H1 (cell line): ENCODE data around the gene OR2H1. TPM values are rescaled to one million over a fixed set of nuclear protein-coding genes. Genes with fewer than 3 reads are reported as not detected.

Experiments
- CTCF ChIA-PET: fragments of 300-600 bp; sonication (Branson Sonifier 250); formaldehyde crosslinking; loops from one replicate; lab custom pipeline; 2021; ENCODE audit not compliant: partially characterized antibody; lab: Charles Lee
- POLR2A ChIA-PET: fragments of 300-600 bp; sonication (Branson Sonifier 250); formaldehyde crosslinking; loops from one replicate; lab custom pipeline; 2021; ENCODE audit warnings: inconsistent platforms; ENCODE audit not compliant: partially characterized antibody; lab: Charles Lee
- DNase-seq, 2 experiments: peaks; one replicate each; pipeline versions ENCODE4 v3.0.0 to v3.0.0-alpha.2; 2010 to 2022; ENCODE audit warnings: low spot score in 2 of 2, low read depth in 1 of 2, mixed read lengths in 1 of 2
- FAIRE-seq: peaks from 2 replicates; lab custom pipeline; 2011; peaks lifted over from hg19 to GRCh38; lab: Jason Lieb, UNC
- H2AFZ ChIP-seq: 2 replicates; pipeline ENCODE4 v1.8.1; 2012; ENCODE audit warnings: low read length, inconsistent platforms
- H2AK5ac ChIP-seq: 2 replicates; pipeline ENCODE4 v1.6.1; 2013; ENCODE audit warnings: low read depth, low read length
- H2BK120ac ChIP-seq: replicated peaks from 2 replicates; pipeline ENCODE3; 2013; ENCODE audit warnings: low read depth, low read length, inconsistent platforms
- H2BK12ac ChIP-seq: 2 replicates; pipeline ENCODE4 v1.6.1; 2013; ENCODE audit warnings: low read depth, low read length
- H2BK15ac ChIP-seq: 2 replicates; pipeline ENCODE4 v1.6.1; 2013; ENCODE audit warnings: low read length
- H2BK20ac ChIP-seq: 2 replicates; pipeline ENCODE4 v1.6.1; 2013; ENCODE audit warnings: low read length
- H2BK5ac ChIP-seq: 2 replicates; pipeline ENCODE4 v1.6.1; 2013; ENCODE audit warnings: low read depth, low read length
- H3K14ac ChIP-seq: 2 replicates; pipeline ENCODE4 v1.6.1; 2013; ENCODE audit warnings: inconsistent platforms; ENCODE audit not compliant: insufficient read length
- H3K18ac ChIP-seq: 2 replicates; pipeline ENCODE4 v1.6.1; 2013; ENCODE audit warnings: low read length; ENCODE audit errors: extremely low read depth
- H3K23ac ChIP-seq: 2 replicates; pipeline ENCODE4 v1.6.1; 2013; ENCODE audit warnings: inconsistent platforms; ENCODE audit not compliant: insufficient read length
- H3K23me2 ChIP-seq: 2 replicates; pipeline ENCODE4 v1.6.1; 2013; ENCODE audit warnings: low read depth, low read length
- H3K27ac ChIP-seq: 2 replicates; pipeline ENCODE4 v1.6.1; 2011; ENCODE audit warnings: low read depth, low read length, inconsistent platforms
- H3K27me3 ChIP-seq, 4 experiments: replicated peaks in 1 of 4; 1 replicate in 1 of 4; 2 replicates in 3 of 4; pipeline versions ENCODE4 v1.6.1 to v1.8.1; 2011 to 2013; ENCODE audit warnings: low read length in 3 of 4, mild to moderate bottlenecking in 3 of 4, inconsistent platforms in 2 of 4, mixed read lengths in 2 of 4, moderate library complexity in 1 of 4; ENCODE audit not compliant: control insufficient read depth in 3 of 4, insufficient read depth in 3 of 4; ENCODE audit errors: extremely low read depth in 1 of 4
- H3K36me3 ChIP-seq, 4 experiments: 2 replicates each; pipeline versions ENCODE4 v1.6.1 to v1.8.1; 2011 to 2013; ENCODE audit warnings: mild to moderate bottlenecking in 4 of 4, low read length in 3 of 4, moderate library complexity in 2 of 4, control low read depth in 1 of 4, inconsistent platforms in 1 of 4; ENCODE audit not compliant: insufficient read depth in 4 of 4, control insufficient read depth in 2 of 4
- H3K4ac ChIP-seq: replicated peaks from 2 replicates; pipeline ENCODE3; 2013; ENCODE audit warnings: low read length, low read depth, mixed read lengths, inconsistent platforms; ENCODE audit not compliant: insufficient read length
- H3K4me1 ChIP-seq, 4 experiments: replicated peaks in 1 of 4; 1 replicate in 1 of 4; 2 replicates in 3 of 4; pipeline versions ENCODE4 v1.6.1 to v1.8.1; 2011 to 2013; ENCODE audit warnings: low read length in 3 of 4, inconsistent platforms in 2 of 4, mixed read lengths in 1 of 4; ENCODE audit not compliant: insufficient read depth in 4 of 4, control insufficient read depth in 3 of 4
- H3K4me2 ChIP-seq, 2 experiments: 2 replicates each; pipeline versions ENCODE4 v1.6.1 to v1.8.1; 2011 to 2013; ENCODE audit warnings: low read depth in 2 of 2, low read length in 2 of 2, control low read depth in 1 of 2, inconsistent platforms in 1 of 2, mild to moderate bottlenecking in 1 of 2; ENCODE audit not compliant: insufficient read depth in 1 of 2
- H3K4me3 ChIP-seq, 4 experiments: fragments of 200-600, 300-600 bp in 1 of 4; sonication (generic), shearing (Covaris generic), sonication (Bioruptor Twin) in 1 of 4; 2 replicates each; pipeline versions ENCODE4 v1.5.1 to v1.8.1; 2011 to 2016; ENCODE audit warnings: low read length in 4 of 4, low read depth in 3 of 4, control low read depth in 2 of 4, inconsistent platforms in 2 of 4, mild to moderate bottlenecking in 2 of 4, mixed read lengths in 1 of 4, moderate library complexity in 1 of 4; ENCODE audit not compliant: insufficient read depth in 2 of 4; ENCODE audit errors: extremely low read depth in 1 of 4
- H3K56ac ChIP-seq: replicated peaks from 2 replicates; pipeline ENCODE3; 2013; ENCODE audit warnings: low read depth, mild to moderate bottlenecking, mixed read lengths, low read length, inconsistent platforms; ENCODE audit not compliant: insufficient read length
- H3K79me1 ChIP-seq: 2 replicates; pipeline ENCODE4 v1.6.1; 2013; ENCODE audit warnings: low read depth, low read length, control low read depth
- H3K79me2 ChIP-seq, 2 experiments: 2 replicates each; pipeline versions ENCODE4 v1.6.1 to v1.8.1; 2012 to 2013; ENCODE audit warnings: low read length in 2 of 2, mild to moderate bottlenecking in 2 of 2, inconsistent platforms in 1 of 2; ENCODE audit not compliant: insufficient read depth in 2 of 2, control insufficient read depth in 1 of 2
- H3K9ac ChIP-seq, 4 experiments: replicated peaks in 1 of 4; 1 replicate in 1 of 4; 2 replicates in 3 of 4; pipeline versions ENCODE4 v1.6.1 to v1.8.1; 2011 to 2013; ENCODE audit warnings: low read depth in 3 of 4, low read length in 3 of 4, control low read depth in 2 of 4, mild to moderate bottlenecking in 2 of 4, moderate library complexity in 2 of 4, inconsistent platforms in 1 of 4; ENCODE audit errors: extremely low read depth in 1 of 4
- H3K9me3 ChIP-seq, 2 experiments: 2 replicates each; pipeline versions ENCODE4 v1.6.1 to v1.8.1; 2012 to 2013; ENCODE audit warnings: mild to moderate bottlenecking in 2 of 2, moderate library complexity in 2 of 2, control low read depth in 1 of 2, inconsistent platforms in 1 of 2, low read depth in 1 of 2, low read length in 1 of 2, mixed read lengths in 1 of 2; ENCODE audit not compliant: insufficient read depth in 2 of 2
- H4K20me1 ChIP-seq, 2 experiments: replicated peaks in 1 of 2; 2 replicates each; pipeline versions ENCODE3 to v1.8.1; 2011 to 2013; ENCODE audit warnings: inconsistent platforms in 2 of 2, low read length in 2 of 2, mild to moderate bottlenecking in 1 of 2; ENCODE audit not compliant: insufficient read depth in 2 of 2, control insufficient read depth in 1 of 2
- H4K5ac ChIP-seq: 2 replicates; pipeline ENCODE4 v1.6.1; 2013; ENCODE audit warnings: low read length, low read depth, mixed read lengths, inconsistent platforms; ENCODE audit not compliant: insufficient read length
- H4K8ac ChIP-seq: 2 replicates; pipeline ENCODE4 v1.8.0; 2013; ENCODE audit warnings: mild to moderate bottlenecking, moderate library complexity, low read length, inconsistent platforms; ENCODE audit not compliant: insufficient read depth; ENCODE audit errors: extremely low read depth
- H4K91ac ChIP-seq: replicated peaks from 2 replicates; pipeline ENCODE3; 2013; ENCODE audit warnings: low read length, mixed read lengths, inconsistent platforms; ENCODE audit not compliant: insufficient read length
- ATF2 ChIP-seq: IDR thresholded peaks from 2 replicates; pipeline ENCODE4 v1.6.1; 2012; ENCODE audit warnings: low read length, inconsistent platforms
- BRCA1 ChIP-seq: IDR thresholded peaks from 2 replicates; pipeline ENCODE4 v1.6.1; 2012; ENCODE audit warnings: low read depth, low read length, improper control_type of control experiment
- CBX8 ChIP-seq: fragments of 300-800, 300-1000 bp; sonication (generic); IDR thresholded peaks from 2 replicates; pipeline ENCODE4 v1.7.1; 2016; ENCODE audit warnings: low read depth, low read length, borderline replicate concordance
- CHD1 ChIP-seq: IDR thresholded peaks from 2 replicates; pipeline ENCODE4 v1.6.1; 2012; ENCODE audit warnings: low read depth, low read length, improper control_type of control experiment
- FOSL1 ChIP-seq: IDR thresholded peaks from 2 replicates; pipeline ENCODE4 v1.6.1; 2011; ENCODE audit warnings: mild to moderate bottlenecking, low read depth, low read length, moderate library complexity; ENCODE audit not compliant: insufficient read depth
- GABPA ChIP-seq: IDR thresholded peaks from 2 replicates; pipeline ENCODE4 v1.6.1; 2011; ENCODE audit warnings: mild to moderate bottlenecking, low read length, moderate library complexity, borderline replicate concordance; ENCODE audit not compliant: insufficient read depth
- PHF8 ChIP-seq: fragments of 200-600 bp; sonication (generic); conservative IDR thresholded peaks from 2 replicates; pipeline ENCODE4 v1.7.1; 2012; ENCODE audit warnings: low read depth, mild to moderate bottlenecking, inconsistent platforms, low read length, moderate library complexity
- SAP30 ChIP-seq: fragments of 300-600 bp; sonication (generic); IDR thresholded peaks from 2 replicates; pipeline ENCODE4 v1.7.1; 2012; ENCODE audit warnings: low read length, moderate library complexity, mild to moderate bottlenecking, inconsistent platforms; ENCODE audit not compliant: insufficient read depth, insufficient replicate concordance
- SUZ12 ChIP-seq: fragments of 200-600 bp; sonication (generic); IDR thresholded peaks from 2 replicates; pipeline ENCODE4 v1.6.1; 2012; ENCODE audit warnings: mild to moderate bottlenecking, inconsistent platforms, low read length, moderate library complexity, mixed read lengths
- TAF1 ChIP-seq: IDR thresholded peaks from 2 replicates; pipeline ENCODE4 v1.6.1; 2011; ENCODE audit warnings: mild to moderate bottlenecking, low read depth, low read length
- TEAD4 ChIP-seq: IDR thresholded peaks from 2 replicates; pipeline ENCODE4 v1.6.1; 2012; ENCODE audit warnings: low read depth, low read length, inconsistent platforms, mixed read lengths
- WGBS, 2 experiments: shearing (Covaris generic) in 1 of 2; methylation state at CpG; one replicate each; pipeline versions ENCODE4 v1.1.6 to v1.1.7; 2013 to 2015; ENCODE audit warnings: low lambda C conversion rate in 2 of 2, mixed read lengths in 2 of 2, inconsistent platforms in 1 of 2, low coverage in 1 of 2, missing lambda C conversion rate in 1 of 2; ENCODE audit not compliant: insufficient replicate concordance in 2 of 2, insufficient coverage in 1 of 2, insufficient read length in 1 of 2; ENCODE audit errors: extremely low coverage in 1 of 2, missing lambda C conversion rate in 1 of 2; 5-methylcytosine and 5-hydroxymethylcytosine counted together
- polyA plus RNA-seq, 7 experiments: library from polyadenylated mRNA; depleted of rRNA in 3 of 7; stranded (reverse) in 5 of 7; unstranded in 2 of 7; fragments of >200 nt in 5 of 7; fragments of 200-250 nt in 2 of 7; gene quantifications; 1 replicate in 5 of 7; 2 replicates in 1 of 7; 4 replicates in 1 of 7; pipeline versions ENCODE4 v1.2.1 to v1.2.3, GENCODE V29; 2011 to 2013; ENCODE audit warnings: missing spikeins in 2 of 7, mixed read lengths in 2 of 7
- total RNA-seq: library from RNA; stranded (reverse); fragmentation: NEBNext Ultra II Directional; extraction: Animal tissue kit (Norgen Biotek cat#: 25700); gene quantifications from 2 replicates; pipeline ENCODE4 v1.2.1, GENCODE V29; 2021
- TF ChIP-seq, protein P1 (sequence below): IDR thresholded peaks from 2 replicates; pipeline ENCODE4 v1.6.1; 2011; ENCODE audit warnings: low read depth, mild to moderate bottlenecking, low read length; ENCODE audit not compliant: insufficient read depth

The OR2H1 gene
- total and polyA plus RNA-seq, 2 of the 8 experiments (the other 6 are each of a cell fraction or from before 2014, with no cell fraction given) = not detected

- 0 out of 2 replicates have a peak within 1 kb of the TSS, but pooled peaks have one; percentile 21 for H2AFZ ChIP-seq
- no peak within 1 kb of the TSS for H4K91ac ChIP-seq
- H3K4me2 ChIP-seq = no peak within 1 kb of the TSS
- no peak within 1 kb of the TSS for H3K56ac ChIP-seq
- no peak within 1 kb of the TSS for H2BK20ac ChIP-seq
- H4K8ac ChIP-seq = no peak within 1 kb of the TSS
- 85% methylated on average over 2 of the region's 2 CpGs; no CpG with 5 or more reads in 1 of the 2 experiments for WGBS, 2 experiments
- no peak within 1 kb of the TSS for H4K5ac ChIP-seq
- H4K20me1 ChIP-seq = no peaks in the 10 kb centered on the region
- no peaks in the 10 kb centered on the region for H3K4me1 ChIP-seq
- DNase-seq (no peak), FAIRE-seq (no peak)
- H2BK12ac ChIP-seq = peak within 1 kb of the TSS; percentile 62
- H3K36me3 ChIP-seq = no peaks in the 10 kb centered on the region
- CTCF ChIA-PET = interaction anchor here (1.3 kb wide), 1 partner anchor 51 kb away, joined by 3 read pairs; no protein-coding TSS in a partner anchor
- H3K18ac ChIP-seq = no peak within 1 kb of the TSS
- no peak within 1 kb of the TSS for H3K23ac ChIP-seq
- no peak within 1 kb of the TSS for H2BK5ac ChIP-seq
- H3K27ac ChIP-seq = no peak within 1 kb of the TSS
- H3K4me3 ChIP-seq = no peak within 1 kb of the TSS
- H3K79me2 ChIP-seq = no peaks in the 10 kb centered on the region
- no peaks in the 10 kb centered on the region for H3K79me1 ChIP-seq
- no peaks in the 10 kb centered on the region for H3K9me3 ChIP-seq
- POLR2A ChIA-PET = no interaction called here
- no peak within 1 kb of the TSS for H2AK5ac ChIP-seq
- no peak within 1 kb of the TSS for H2BK15ac ChIP-seq
- no peak within 1 kb of the TSS for H3K14ac ChIP-seq
- no peak within 1 kb of the TSS for H3K4ac ChIP-seq
- H2BK120ac ChIP-seq = no peak within 1 kb of the TSS
- H3K9ac ChIP-seq = no peak within 1 kb of the TSS
- no peaks in the 10 kb centered on the region for H3K27me3 ChIP-seq
- no peaks in the 10 kb centered on the region for H3K23me2 ChIP-seq
- TF ChIP-seq GABPA = no peak
- TF ChIP-seq, protein P1, sequence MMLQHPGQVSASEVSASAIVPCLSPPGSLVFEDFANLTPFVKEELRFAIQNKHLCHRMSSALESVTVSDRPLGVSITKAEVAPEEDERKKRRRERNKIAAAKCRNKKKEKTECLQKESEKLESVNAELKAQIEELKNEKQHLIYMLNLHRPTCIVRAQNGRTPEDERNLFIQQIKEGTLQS = no peak
- TF ChIP-seq PHF8 = no peak
- no peak for TF ChIP-seq FOSL1
- no peak for TF ChIP-seq CHD1
- no peak for TF ChIP-seq SUZ12
- no peak for TF ChIP-seq TEAD4
- no peak for TF ChIP-seq CBX8
- TF ChIP-seq TAF1 = no peak
- no peak for TF ChIP-seq BRCA1
- TF ChIP-seq ATF2 = no peak
- no peak for TF ChIP-seq SAP30
Measured at GRCh38 chr6:29487660-29488059, 30.7 kb downstream of the OR2H1 start, which contains the start of gene MAS1L. MAS1L (minus strand) TSS chr6:29487956; CDS start chr6:29487902, 54 bp downstream.
